Measurements from ENCODE around the gene LRIT1. TPM values are rescaled to one million over a fixed set of nuclear protein-coding genes. Genes with fewer than 3 reads are reported as not detected.

Gene LRIT1
- total RNA-seq, 4 donors from 2014 or later = 0.19 to 0.34 TPM; not detected in 2

GRCh38 chr10:84254552-84255478, 13.5 kb upstream of the LRIT1 start:
- DNase-seq = no peak

DNA sequence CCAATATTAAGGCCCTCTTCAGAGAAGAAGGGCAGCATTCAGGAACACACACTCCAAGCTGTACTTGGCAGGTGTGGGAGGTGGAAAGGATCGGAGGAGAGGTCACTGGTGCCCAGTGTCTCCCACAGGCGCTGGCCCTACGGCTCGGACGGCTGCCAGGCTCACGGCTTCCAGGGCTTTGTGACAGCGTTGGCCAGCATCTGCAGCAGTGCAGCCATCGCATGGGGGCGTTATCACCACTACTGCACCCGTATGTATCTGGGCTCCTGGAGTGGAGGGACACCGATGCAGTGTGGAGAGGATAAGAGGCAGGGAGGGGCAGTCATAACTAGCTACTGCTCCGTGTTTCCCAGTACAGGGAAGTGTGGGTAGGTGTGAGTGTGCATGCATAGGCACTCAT, 7.4 kb upstream of the LRIT1 start:
- Histone ChIP-seq H3K27me3 (peaks cover 0 to 8% (median 0%) of the 10 kb centered on the region in 4 donors), H3K9me3 (peaks cover 0 to 4% (median 0%) of the 10 kb centered on the region in 3 donors), H3K4me1 (no peaks in the 10 kb centered on the region), H3K36me3 (no peaks in the 10 kb centered on the region), H3K4me3 (no peak overlapping the region), H3K27ac (no peak overlapping the region)
- DNase-seq = no peak
- WGBS, 2 donors = 56 to 76% methylated on average over 2 to 9 of the region's 12 CpGs
- no peak for TF ChIP-seq POLR2A (IDR thresholded peaks at IDR 0.05)
- TF ChIP-seq, protein P1, sequence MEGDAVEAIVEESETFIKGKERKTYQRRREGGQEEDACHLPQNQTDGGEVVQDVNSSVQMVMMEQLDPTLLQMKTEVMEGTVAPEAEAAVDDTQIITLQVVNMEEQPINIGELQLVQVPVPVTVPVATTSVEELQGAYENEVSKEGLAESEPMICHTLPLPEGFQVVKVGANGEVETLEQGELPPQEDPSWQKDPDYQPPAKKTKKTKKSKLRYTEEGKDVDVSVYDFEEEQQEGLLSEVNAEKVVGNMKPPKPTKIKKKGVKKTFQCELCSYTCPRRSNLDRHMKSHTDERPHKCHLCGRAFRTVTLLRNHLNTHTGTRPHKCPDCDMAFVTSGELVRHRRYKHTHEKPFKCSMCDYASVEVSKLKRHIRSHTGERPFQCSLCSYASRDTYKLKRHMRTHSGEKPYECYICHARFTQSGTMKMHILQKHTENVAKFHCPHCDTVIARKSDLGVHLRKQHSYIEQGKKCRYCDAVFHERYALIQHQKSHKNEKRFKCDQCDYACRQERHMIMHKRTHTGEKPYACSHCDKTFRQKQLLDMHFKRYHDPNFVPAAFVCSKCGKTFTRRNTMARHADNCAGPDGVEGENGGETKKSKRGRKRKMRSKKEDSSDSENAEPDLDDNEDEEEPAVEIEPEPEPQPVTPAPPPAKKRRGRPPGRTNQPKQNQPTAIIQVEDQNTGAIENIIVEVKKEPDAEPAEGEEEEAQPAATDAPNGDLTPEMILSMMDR (IDR thresholded peaks at IDR 0.05) = no peak
- intact Hi-C loops (cut with DNase I) = no loop called here

More at GRCh38 chr10:84254552-84255478, 13.5 kb upstream of the LRIT1 start:
- Histone ChIP-seq H3K36me3 (no peaks in the 10 kb centered on the region), H3K27me3 (peaks cover 0 to 32% (median 0%) of the 10 kb centered on the region in 4 donors), H3K4me3 (no peak overlapping the region), H3K27ac (no peak overlapping the region), H3K9me3 (peaks cover 0 to 4% (median 0%) of the 10 kb centered on the region in 3 donors), H3K4me1 (peaks cover 0 to 6% (median 0%) of the 10 kb centered on the region in 3 donors)
- intact Hi-C loops (cut with DNase I) = no loop called here
- no peak for TF ChIP-seq POLR2A (IDR thresholded peaks at IDR 0.05)
- TF ChIP-seq, protein P1 (IDR thresholded peaks at IDR 0.05) = no peak
- 63 to 67% methylated on average over 10 of the region's 10 CpGs for WGBS, 2 donors

DNA sequence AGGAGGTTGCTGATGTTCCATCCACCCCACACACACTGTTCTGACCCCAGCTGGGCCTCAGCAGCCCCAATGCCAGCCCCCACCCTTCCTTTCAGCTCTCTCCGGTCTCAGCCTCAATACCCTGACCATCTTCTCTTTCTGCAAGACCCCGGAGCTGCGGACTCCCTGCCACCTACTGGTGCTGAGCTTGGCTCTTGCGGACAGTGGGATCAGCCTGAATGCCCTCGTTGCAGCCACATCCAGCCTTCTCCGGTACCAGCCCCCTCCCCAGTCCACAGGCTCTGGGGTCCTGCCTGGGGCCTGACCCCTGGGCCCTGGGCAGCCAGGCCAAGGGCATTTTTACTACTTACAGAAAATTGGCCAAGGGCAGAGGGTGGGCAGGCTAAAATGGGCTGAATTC, 6.2 kb upstream of the LRIT1 start:
- H3K9me3 ChIP-seq = peaks cover 0 to 4% (median 0%) of the 10 kb centered on the region in 3 donors
- no peaks in the 10 kb centered on the region for H3K4me1 ChIP-seq
- intact Hi-C loops (cut with DNase I) = no loop called here
- no peak for TF ChIP-seq POLR2A (IDR thresholded peaks at IDR 0.05)
- TF ChIP-seq, protein P1 (IDR thresholded peaks at IDR 0.05) = no peak
- H3K27me3 ChIP-seq = peaks cover 0 to 4% (median 0%) of the 10 kb centered on the region in 4 donors
- 69 to 89% methylated on average over 4 to 6 of the region's 6 CpGs for WGBS, 2 donors
- no peak overlapping the region for H3K27ac ChIP-seq
- no peak for DNase-seq
- H3K36me3 ChIP-seq = no peaks in the 10 kb centered on the region
- H3K4me3 ChIP-seq = no peak overlapping the region

DNA sequence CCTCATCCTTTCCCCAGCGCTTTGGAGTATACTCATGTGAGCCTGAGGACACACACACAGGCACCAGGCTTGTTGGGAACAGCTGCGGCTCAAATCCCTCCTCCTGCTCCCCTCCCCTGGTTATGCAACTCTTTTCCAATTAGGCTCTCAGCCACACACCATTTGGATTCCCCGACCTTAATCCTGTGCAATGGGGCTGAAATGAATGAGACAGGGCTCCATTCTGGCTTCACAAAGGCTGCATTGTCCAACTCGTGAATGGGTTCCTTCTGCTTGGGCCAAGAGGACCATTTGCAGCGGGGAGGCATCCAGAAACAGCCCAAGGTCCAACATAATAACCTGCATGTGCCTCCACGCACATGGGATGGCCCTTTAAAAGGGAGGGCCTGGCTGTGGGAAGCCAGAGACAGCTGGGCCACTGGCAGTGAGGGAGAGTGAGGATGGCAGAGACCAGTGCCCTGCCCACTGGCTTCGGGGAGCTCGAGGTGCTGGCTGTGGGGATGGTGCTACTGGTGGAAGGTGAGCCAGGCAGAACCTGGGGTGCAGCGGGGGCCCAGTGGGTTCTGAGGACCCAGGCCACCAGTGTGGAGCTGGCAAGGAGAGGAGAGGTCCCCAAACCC, 3.4 kb upstream of the LRIT1 start, which contains the start of gene RGR:
TSS of gene RGR (plus strand) at position 403 of the 620 bp plus-strand sequence. CDS start at position 441, 38 bp downstream.
- Histone ChIP-seq H3K9me3 (no peaks in the 10 kb centered on the region), H3K4me3 (no peak within 1 kb of the TSS), H3K4me1 (no peaks in the 10 kb centered on the region), H3K27me3 (peaks cover 0 to 7% (median 0%) of the 10 kb centered on the region in 4 donors), H3K27ac (peak within 1 kb of the TSS in 2 of 4 donors; percentile 20 to 25), H3K36me3 (no peaks in the 10 kb centered on the region)
- no peak for DNase-seq
- intact Hi-C loops (cut with DNase I) = no loop called here
- TF ChIP-seq, protein P1 (IDR thresholded peaks at IDR 0.05) = no peak
- no peak for TF ChIP-seq POLR2A (IDR thresholded peaks at IDR 0.05)
- WGBS, 2 donors = 34 to 37% methylated on average over 6 to 7 of the region's 9 CpGs

DNA sequence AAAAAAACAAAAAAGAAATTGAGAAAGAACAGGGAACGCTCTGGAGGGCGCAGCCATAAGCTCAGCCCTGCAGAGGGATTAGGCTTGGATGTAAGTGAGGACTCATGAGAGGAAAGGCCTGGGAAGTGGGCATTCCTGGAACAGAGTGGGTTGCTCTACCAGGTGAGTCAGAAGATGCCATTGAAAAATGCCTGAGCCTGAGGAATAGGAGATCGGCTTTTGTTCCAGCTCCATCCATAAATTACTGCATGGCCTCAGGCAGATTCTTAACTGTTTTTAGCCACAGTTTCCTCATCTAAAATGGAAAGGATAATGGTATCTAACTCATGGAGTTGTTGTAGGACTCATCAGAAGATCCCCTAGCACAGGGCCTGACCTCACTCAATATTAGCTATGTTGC, 2.4 kb upstream of the LRIT1 start:
- Histone ChIP-seq H3K27ac (no peak overlapping the region), H3K4me3 (no peak overlapping the region), H3K4me1 (no peaks in the 10 kb centered on the region), H3K36me3 (no peaks in the 10 kb centered on the region), H3K9me3 (no peaks in the 10 kb centered on the region), H3K27me3 (peaks cover 0 to 15% (median 0%) of the 10 kb centered on the region in 4 donors)
- TF ChIP-seq, protein P1 (IDR thresholded peaks at IDR 0.05) = no peak
- no peak for TF ChIP-seq POLR2A (IDR thresholded peaks at IDR 0.05)
- DNase-seq = no peak
- intact Hi-C loops (cut with DNase I) = no loop called here
- WGBS, 2 donors = 83% methylated on average over 3 of the region's 3 CpGs
